HepG2 (cell line): Measurements from ENCODE around the gene MAP2K7. TPM values are rescaled to one million over a fixed set of nuclear protein-coding genes. Genes with fewer than 3 reads are reported as not detected.

Experiments used
- ARHGAP35 ChIP-seq: sonication (generic); formaldehyde crosslinking; IDR thresholded peaks from 2 replicates; pipeline ENCODE4 v1.9.0; 2022; ENCODE audit warnings: mild to moderate bottlenecking, inconsistent platforms, moderate library complexity, missing genetic modification reagents, borderline replicate concordance
- ARID4A ChIP-seq: sonication (generic); formaldehyde crosslinking; IDR thresholded peaks from 2 replicates; pipeline ENCODE4 v1.5.0; 2020; ENCODE audit warnings: mild to moderate bottlenecking, missing genetic modification reagents, borderline replicate concordance
- DMAP1 ChIP-seq: IDR thresholded peaks from 2 replicates; pipeline ENCODE4 v1.6.1; 2016
- ERF ChIP-seq: IDR thresholded peaks from 2 replicates; pipeline ENCODE4 v1.6.1; 2018; ENCODE audit warnings: missing biosample characterization, missing genetic modification reagents
- HNF4A ChIP-seq: sonication (generic); formaldehyde crosslinking; IDR thresholded peaks from 2 replicates; pipeline ENCODE4 v1.4.0; 2020; ENCODE audit warnings: missing genetic modification reagents
- IKZF4 ChIP-seq: sonication (generic); formaldehyde crosslinking; IDR thresholded peaks from 2 replicates; pipeline ENCODE4 v1.5.1; 2020; ENCODE audit warnings: borderline replicate concordance, mild to moderate bottlenecking, low read depth, missing genetic modification reagents; ENCODE audit errors: not compliant biosample characterization
- JDP2 ChIP-seq: sonication (generic); formaldehyde crosslinking; IDR thresholded peaks from 2 replicates; pipeline ENCODE4 v1.8.1; 2022; ENCODE audit warnings: missing genetic modification reagents, borderline replicate concordance
- NONO ChIP-seq, 2 experiments: fragments of 450-650 bp in 1 of 2; sonication (generic) in 1 of 2; formaldehyde crosslinking in 1 of 2; IDR thresholded peaks in 1 of 2; conservative IDR thresholded peaks in 1 of 2; 2 replicates each; pipeline versions ENCODE4 v1.6.1 to v1.8.0; 2017 to 2022; ENCODE audit warnings: mild to moderate bottlenecking in 1 of 2, missing genetic modification reagents in 1 of 2, moderate library complexity in 1 of 2
- NR2C2 ChIP-seq: sonication (generic); formaldehyde crosslinking; IDR thresholded peaks from 2 replicates; pipeline ENCODE4 v1.4.0; 2020; ENCODE audit warnings: missing genetic modification reagents, mild to moderate bottlenecking, moderate library complexity, borderline replicate concordance
- RFX3 ChIP-seq: IDR thresholded peaks from 2 replicates; pipeline ENCODE4 v1.6.1; 2016; ENCODE audit warnings: missing biosample characterization, missing genetic modification reagents
- ZBTB33 ChIP-seq: sonication (generic); formaldehyde crosslinking; IDR thresholded peaks from 2 replicates; pipeline ENCODE4 v1.4.0; 2020; ENCODE audit warnings: missing genetic modification reagents
- ZFX ChIP-seq: sonication (generic); formaldehyde crosslinking; IDR thresholded peaks from 2 replicates; pipeline ENCODE4 v1.4.0; 2020; ENCODE audit warnings: mild to moderate bottlenecking, low read depth, missing genetic modification reagents, moderate library complexity
- ZNF281 ChIP-seq: sonication (generic); formaldehyde crosslinking; IDR thresholded peaks from 2 replicates; pipeline ENCODE4 v1.4.0; 2020; ENCODE audit warnings: missing genetic modification reagents, borderline replicate concordance
- ZNF337 ChIP-seq: sonication (generic); formaldehyde crosslinking; IDR thresholded peaks from 2 replicates; pipeline ENCODE4 v1.5.1; 2020; ENCODE audit warnings: missing genetic modification reagents, low read depth, mild to moderate bottlenecking, borderline replicate concordance
- ZNF543 ChIP-seq: sonication (generic); formaldehyde crosslinking; IDR thresholded peaks from 2 replicates; pipeline ENCODE4 v1.4.0; 2020; ENCODE audit warnings: mild to moderate bottlenecking, missing genetic modification reagents
- ZNF674 ChIP-seq: sonication (generic); formaldehyde crosslinking; IDR thresholded peaks from 2 replicates; pipeline ENCODE4 v1.5.0; 2020; ENCODE audit warnings: low read depth, mild to moderate bottlenecking, missing genetic modification reagents
- ZNF773 ChIP-seq: sonication (generic); formaldehyde crosslinking; IDR thresholded peaks from 2 replicates; pipeline ENCODE4 v1.4.0; 2020; ENCODE audit warnings: missing genetic modification reagents, borderline replicate concordance
- ZNF883 ChIP-seq: sonication (generic); formaldehyde crosslinking; IDR thresholded peaks from 2 replicates; pipeline ENCODE4 v1.5.1; 2020; ENCODE audit warnings: mild to moderate bottlenecking, missing genetic modification reagents; ENCODE audit errors: not compliant biosample characterization
- polyA plus RNA-seq, 8 experiments: library from polyadenylated mRNA; depleted of rRNA in 3 of 8; stranded (reverse) in 7 of 8; unstranded in 1 of 8; fragments of >200 nt; fragmentation: Illumina TruSeq in 4 of 8; extraction: Trizol in 4 of 8; gene quantifications; 2 replicates each; pipeline versions ENCODE4 v1.2.1 to v1.2.3, GENCODE V29; 2011 to 2016; ENCODE audit warnings: low read depth in 4 of 8, missing spikeins in 1 of 8, mixed read lengths in 1 of 8; ENCODE audit not compliant: insufficient read depth in 1 of 8
- total RNA-seq, 5 experiments: library from RNA; depleted of rRNA; stranded (reverse); fragments of >200 nt; fragmentation: Illumina TruSeq; extraction: Trizol; gene quantifications; 2 replicates each; pipeline ENCODE4 v1.2.3, GENCODE V29; 2016; ENCODE audit warnings: low read depth in 1 of 5

Gene MAP2K7
- total and polyA plus RNA-seq, 2 of the 13 experiments (the other 11 are each of a cell fraction or from before 2014, with no cell fraction given), result 9.0 to 10.8 TPM

GRCh38 chr19:7866399-7867091 is 37.1 kb upstream of the MAP2K7 start (continued):
- TF ChIP-seq ZBTB33, result 0 out of 2 replicates have a peak, but pooled peaks have one; percentile 14
- no peak for TF ChIP-seq DMAP1 (CRISPR knock-in tag)
- 0 out of 2 replicates have a peak, but pooled peaks have one; percentile 24 for TF ChIP-seq ERF
- TF ChIP-seq ARHGAP35 (CRISPR knock-in tag), result no peak
- no peak for TF ChIP-seq NONO (IDR thresholded peaks at IDR 0.05)
- peak; percentile 45; the same call in 1 of the 2 replicates for TF ChIP-seq NONO (CRISPR knock-in tag; conservative IDR thresholded peaks at IDR 0.05)
- TF ChIP-seq ZNF674 (CRISPR knock-in tag), result 0 out of 2 replicates have a peak, but pooled peaks have one; percentile 38
- no peak for TF ChIP-seq NR2C2 (CRISPR knock-in tag)
- peak; percentile 24 for TF ChIP-seq ZNF883 (CRISPR knock-in tag)
- TF ChIP-seq JDP2 (CRISPR knock-in tag), result no peak
- TF ChIP-seq HNF4A (CRISPR knock-in tag), result peak; percentile 70
- no peak for TF ChIP-seq ZNF773 (CRISPR knock-in tag)
- peak; percentile 42; the same call in 1 of the 2 replicates for TF ChIP-seq ZFX (CRISPR knock-in tag)
- TF ChIP-seq ZNF543 (CRISPR knock-in tag), result no peak
- no peak for TF ChIP-seq IKZF4
- 0 out of 2 replicates have a peak, but pooled peaks have one; percentile 33 for TF ChIP-seq ZNF281 (CRISPR knock-in tag)
- TF ChIP-seq ZNF337 (CRISPR knock-in tag), result no peak
- no peak for TF ChIP-seq RFX3
- no peak; the same call in 1 of the 2 replicates for TF ChIP-seq ARID4A (CRISPR knock-in tag)
